Calu3 (cell line): ENCODE results near the gene MEGF10. TPM values are rescaled to one million over a fixed set of nuclear protein-coding genes. Genes with fewer than 3 reads are reported as not detected.
"Not testable (repeated sequence)": the region's sequence is repeated elsewhere in the genome, so short reads cannot be mapped to it uniquely, and the experiment has no call there.

ENCODE experiments used
- BruUV-seq: library from RNA; stranded (reverse); fragments of 400-500 nt; replicated peaks from 2 replicates; lab custom pipeline; 2021; lab: Mats Ljungman, UMichigan
- CTCF ChIA-PET: fragments of 300-600 bp; sonication (Branson Sonifier 250); formaldehyde crosslinking; loops from one replicate; lab custom pipeline; 2022; ENCODE audit warnings: antibody characterized with exemption; lab: Charles Lee
- DNase-seq: peaks from one replicate; pipeline ENCODE4 v3.0.0; 2022
- H3K27ac Mint-ChIP-seq: one replicate; pipeline ENCODE4 v1.8.0; 2022; ENCODE audit warnings: mixed read lengths; ENCODE audit not compliant: unreplicated experiment
- H3K27me3 Mint-ChIP-seq: one replicate; pipeline ENCODE4 v1.8.0; 2022; ENCODE audit warnings: mixed read lengths; ENCODE audit not compliant: unreplicated experiment
- H3K36me3 Mint-ChIP-seq: one replicate; pipeline ENCODE4 v1.8.0; 2022; ENCODE audit warnings: mild to moderate bottlenecking, moderate library complexity, mixed read lengths; ENCODE audit not compliant: insufficient read depth, unreplicated experiment
- H3K4me1 Mint-ChIP-seq: one replicate; pipeline ENCODE4 v1.8.0; 2022; ENCODE audit warnings: mild to moderate bottlenecking, low read depth, mixed read lengths; ENCODE audit not compliant: unreplicated experiment
- H3K4me3 Mint-ChIP-seq: one replicate; pipeline ENCODE4 v1.8.0; 2022; ENCODE audit warnings: mild to moderate bottlenecking, low read depth, moderate library complexity, mixed read lengths; ENCODE audit not compliant: unreplicated experiment
- H3K9me3 Mint-ChIP-seq: one replicate; pipeline ENCODE4 v1.8.0; 2022; ENCODE audit warnings: low read depth, mixed read lengths; ENCODE audit not compliant: unreplicated experiment
- CTCF ChIP-seq: fragments of 200-600 bp; IDR thresholded peaks from one replicate; pipeline ENCODE4 v1.8.0; 2022; ENCODE audit warnings: antibody characterized with exemption; ENCODE audit not compliant: unreplicated experiment
- intact Hi-C: fragments of 100-400 bp; cut with micrococcal nuclease; formaldehyde crosslinking; loops from one replicate; pipeline ENCODE4 v1.10.0; 2022; ENCODE audit not compliant: unreplicated experiment
- total RNA-seq: library from RNA; stranded (reverse); gene quantifications from 2 replicates; pipeline ENCODE4 v1.2.3, GENCODE V29; 2022

The MEGF10 gene
- total RNA-seq, 1 experiment from 2014 or later = 0.71 TPM

- Mint-ChIP-seq H3K27ac (no peak overlapping the region), H3K36me3 (no peaks in the 10 kb centered on the region), H3K9me3 (peaks cover 5% of the 10 kb centered on the region), H3K4me1 (peaks cover 6% of the 10 kb centered on the region), H3K27me3 (peaks cover 26% of the 10 kb centered on the region), H3K4me3 (no peak overlapping the region)
- CTCF ChIA-PET = no interaction called here
- intact Hi-C loops = no loop called here
- no peak for DNase-seq
- BruUV-seq = no TSS peak
- no peak for TF ChIP-seq CTCF
These were observed 16.1 kb downstream of the MEGF10 start for GRCh38 chr5:127306647-127307046.

GRCh38 chr5:127307868-127308267, 17.3 kb downstream of the MEGF10 start:
- no peak for DNase-seq
- Mint-ChIP-seq H3K4me1 (no peaks in the 10 kb centered on the region), H3K27me3 (peaks cover 17% of the 10 kb centered on the region), H3K27ac (no peak overlapping the region), H3K36me3 (no peaks in the 10 kb centered on the region), H3K4me3 (no peak overlapping the region), H3K9me3 (peaks cover 2% of the 10 kb centered on the region)
- no peak for TF ChIP-seq CTCF
- CTCF ChIA-PET = interaction anchor here (0.7 kb wide), 1 partner anchor 94 kb away, joined by 3 read pairs; no protein-coding TSS in a partner anchor
- intact Hi-C loops = no loop called here
- BruUV-seq = no TSS peak

GRCh38 chr5:127308325-127308724, 17.7 kb downstream of the MEGF10 start:
- BruUV-seq, DNase-seq, H3K4me3 Mint-ChIP-seq, H3K4me1 Mint-ChIP-seq, H3K36me3 Mint-ChIP-seq, intact Hi-C loops, H3K9me3 Mint-ChIP-seq, H3K27ac Mint-ChIP-seq: not testable (repeated sequence)
- peaks cover 13% of the 10 kb centered on the region for H3K27me3 Mint-ChIP-seq
- CTCF ChIA-PET = interaction anchor here (0.7 kb wide), 1 partner anchor 93 kb away, joined by 3 read pairs; no protein-coding TSS in a partner anchor

GRCh38 chr5:127308945-127309344, 18.3 kb downstream of the MEGF10 start:
- H3K27me3 Mint-ChIP-seq = peaks cover 13% of the 10 kb centered on the region
- no peak overlapping the region for H3K27ac Mint-ChIP-seq
- H3K9me3 Mint-ChIP-seq = peaks cover 2% of the 10 kb centered on the region
- no peak overlapping the region for H3K4me3 Mint-ChIP-seq
- no peak for DNase-seq
- TF ChIP-seq CTCF = no peak
- H3K4me1 Mint-ChIP-seq = no peaks in the 10 kb centered on the region
- no peaks in the 10 kb centered on the region for H3K36me3 Mint-ChIP-seq
- CTCF ChIA-PET = no interaction called here
- no TSS peak for BruUV-seq
- intact Hi-C loops = no loop called here

GRCh38 chr5:127311349-127311748, 20.8 kb downstream of the MEGF10 start:
- H3K36me3 Mint-ChIP-seq = no peaks in the 10 kb centered on the region
- H3K4me1 Mint-ChIP-seq = no peaks in the 10 kb centered on the region
- intact Hi-C loops = no loop called here
- H3K27me3 Mint-ChIP-seq = peaks cover 13% of the 10 kb centered on the region
- DNase-seq = no peak
- BruUV-seq = no TSS peak
- no peak overlapping the region for H3K27ac Mint-ChIP-seq
- H3K4me3 Mint-ChIP-seq = no peak overlapping the region
- TF ChIP-seq CTCF = no peak
- peaks cover 2% of the 10 kb centered on the region for H3K9me3 Mint-ChIP-seq
- CTCF ChIA-PET = no interaction called here
